ENCODE measurements around the gene HTR1D. TPM values are rescaled to one million over a fixed set of nuclear protein-coding genes. Genes with fewer than 3 reads are reported as not detected.

Gene HTR1D
- total and polyA plus RNA-seq, 2 donors (not counting 3 experiments of a cell fraction or from before 2014, with no cell fraction given): 1.5 to 1.9 TPM

DNA sequence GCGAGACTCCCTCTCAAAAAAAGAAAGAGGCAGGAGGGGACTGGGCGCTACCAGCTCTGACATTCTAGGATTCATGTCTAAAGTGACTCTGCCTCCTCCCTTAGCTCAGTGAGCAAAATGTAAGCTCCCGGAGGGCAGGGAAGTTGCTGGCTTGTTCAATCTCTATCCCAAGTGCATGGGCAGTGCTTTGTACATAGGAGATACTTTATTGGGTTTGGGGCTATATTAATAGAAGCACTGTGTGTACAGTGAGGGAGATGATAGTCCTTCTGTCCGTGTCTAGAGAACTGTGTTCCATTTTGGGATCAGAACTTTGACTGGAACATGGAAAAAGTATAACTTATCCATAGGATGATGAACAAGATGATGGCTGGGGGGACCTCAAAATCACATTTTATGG lies 31.9 kb downstream of the HTR1D start:
- H3K4me2 ChIP-seq (ENCODE audit: insufficient read depth, low read length): no peak overlapping the region
- H3K9me1 ChIP-seq (replicated peaks; ENCODE audit: control insufficient read depth, extremely low read depth, insufficient read depth, low read length): no peaks in the 10 kb centered on the region
- peaks cover 10% of the 10 kb centered on the region for H3K4me1 ChIP-seq (ENCODE audit: control insufficient read depth, extremely low read depth, insufficient read depth, low read length)
- H3K36me3 ChIP-seq (ENCODE audit: control insufficient read depth in 2 of 2, extremely low read depth in 1 of 2, insufficient read depth in 2 of 2, low read length in 2 of 2): no peaks in the 10 kb centered on the region
- FAIRE-seq: no peak
- H3K9ac ChIP-seq (replicated peaks; ENCODE audit: extremely low read depth, insufficient read depth, low read length): no peak overlapping the region
- no peaks in the 10 kb centered on the region for H4K20me1 ChIP-seq (replicated peaks; ENCODE audit: control insufficient read depth, extremely low read depth, insufficient read depth, low read length)
- ChIA-PET CTCF (interaction anchor here (0.5 to 8.5 kb wide), 58 partner anchors 7 to 355 kb away, joined by 3 to 671 read pairs (median 6); partner anchors contain the start of genes HNRNPR, HTR1D, LACTBL1 and LUZP1), POLR2A (interaction anchor here (2.5 kb wide), 1 partner anchor 17 kb away, joined by 12 read pairs; the partner anchor contains the start of gene LUZP1)
- no peaks in the 10 kb centered on the region for H3K27me3 ChIP-seq (ENCODE audit: control insufficient read depth in 2 of 2, insufficient read depth in 2 of 2, low read length in 2 of 2)
- H3K79me2 ChIP-seq (ENCODE audit: control insufficient read depth, insufficient read depth, low read length): no peaks in the 10 kb centered on the region
- dilution Hi-C loops (cut with MboI; ENCODE audit: extremely low pct_ligation_motif_present, low sequenced_read_pairs) (loop anchor here (10.0 kb wide), 1 partner anchor 91 kb away; no protein-coding TSS in a partner anchor), intact Hi-C loops (cut with micrococcal nuclease) (no loop called here)
- BruUV-seq (replicated peaks): no TSS peak
- TF ChIP-seq MYC (IDR thresholded peaks at IDR 0.05; ENCODE audit: low read depth, low read length): no peak
- H2AFZ ChIP-seq (ENCODE audit: low read depth, low read length): no peak overlapping the region
- H3K4me3 ChIP-seq (replicated peaks in 1 of 3; ENCODE audit: insufficient read depth in 1 of 3, low read depth in 1 of 3, low read length in 3 of 3): no peak overlapping the region
- H3K27ac ChIP-seq (ENCODE audit: insufficient read depth, low read depth, low read length): no peak overlapping the region
- no peaks in the 10 kb centered on the region for H3K9me3 ChIP-seq (replicated peaks; ENCODE audit: control insufficient read depth, insufficient read depth, low read length)
- no peak for DNase-seq (ENCODE audit: low read depth, low spot score)

DNA sequence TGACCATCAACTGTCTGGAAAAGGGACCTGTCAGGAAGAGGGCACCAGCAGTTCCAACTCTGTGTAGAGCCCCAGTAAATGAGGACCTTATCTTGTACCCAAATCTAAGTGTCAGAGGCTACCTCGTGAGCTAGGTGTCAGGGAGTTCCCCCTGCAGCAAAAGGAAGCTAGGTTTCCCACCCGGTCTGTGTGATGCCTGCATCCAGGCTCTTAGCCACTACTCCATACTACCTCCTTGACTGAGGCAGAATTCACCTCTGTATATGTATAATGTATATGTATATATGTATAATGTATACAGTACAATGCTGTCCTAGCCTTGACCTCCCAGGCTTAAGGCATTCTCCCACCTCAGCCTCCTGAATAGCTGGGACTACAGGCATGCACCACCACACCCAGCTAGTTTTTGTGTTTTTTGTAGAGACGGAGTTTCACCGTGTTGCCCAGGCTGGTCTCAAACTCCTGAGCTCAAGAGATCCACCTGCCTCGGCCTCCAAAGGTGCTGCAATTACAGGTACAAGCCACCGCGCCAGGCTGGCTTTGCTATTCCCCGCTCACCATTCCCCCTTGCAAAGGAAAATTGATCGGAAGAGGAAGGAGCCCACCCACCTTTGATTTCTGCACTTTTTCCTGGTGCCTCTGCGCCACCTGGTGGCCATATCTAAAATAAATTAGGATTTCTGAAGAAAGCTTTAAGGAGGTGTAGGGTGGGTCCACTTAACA lies 32.9 kb downstream of the HTR1D start:
- Histone ChIP-seq H3K4me3 (replicated peaks in 1 of 3; ENCODE audit: insufficient read depth in 1 of 3, low read depth in 1 of 3, low read length in 3 of 3) (peak overlapping the region in 1 of 3 experiments; percentile 19), H3K4me2 (ENCODE audit: insufficient read depth, low read length) (peak overlapping the region; percentile 37), H3K4me1 (ENCODE audit: control insufficient read depth, extremely low read depth, insufficient read depth, low read length) (peaks cover 10% of the 10 kb centered on the region), H4K20me1 (replicated peaks; ENCODE audit: control insufficient read depth, extremely low read depth, insufficient read depth, low read length) (no peaks in the 10 kb centered on the region), H3K36me3 (ENCODE audit: control insufficient read depth in 2 of 2, extremely low read depth in 1 of 2, insufficient read depth in 2 of 2, low read length in 2 of 2) (no peaks in the 10 kb centered on the region), H3K27ac (ENCODE audit: insufficient read depth, low read depth, low read length) (no peak overlapping the region), H3K9me1 (replicated peaks; ENCODE audit: control insufficient read depth, extremely low read depth, insufficient read depth, low read length) (no peaks in the 10 kb centered on the region), H3K9me3 (replicated peaks; ENCODE audit: control insufficient read depth, insufficient read depth, low read length) (no peaks in the 10 kb centered on the region), H2AFZ (ENCODE audit: low read depth, low read length) (peak overlapping the region; percentile 74), H3K9ac (replicated peaks; ENCODE audit: extremely low read depth, insufficient read depth, low read length) (no peak overlapping the region), H3K27me3 (ENCODE audit: control insufficient read depth in 2 of 2, insufficient read depth in 2 of 2, low read length in 2 of 2) (no peaks in the 10 kb centered on the region), H3K79me2 (ENCODE audit: control insufficient read depth, insufficient read depth, low read length) (no peaks in the 10 kb centered on the region)
- dilution Hi-C loops (cut with MboI; ENCODE audit: extremely low pct_ligation_motif_present, low sequenced_read_pairs) (loop anchor here (10.0 kb wide), 1 partner anchor 90 kb away; no protein-coding TSS in a partner anchor), intact Hi-C loops (cut with micrococcal nuclease) (loop anchor here (1.0 kb wide), 2 partner anchors 86 to 208 kb away; no protein-coding TSS in a partner anchor)
- FAIRE-seq (peak; percentile 70), DNase-seq (ENCODE audit: low read depth, low spot score) (peak; percentile 60)
- ChIA-PET CTCF (interaction anchor here (0.5 to 8.5 kb wide), 58 partner anchors 8 to 356 kb away, joined by 3 to 671 read pairs (median 6); partner anchors contain the start of genes HNRNPR, HTR1D, LACTBL1 and LUZP1), POLR2A (interaction anchor here (0.9 to 2.5 kb wide), 2 partner anchors 13 to 16 kb away, joined by 4 to 12 read pairs; partner anchors contain the start of gene LUZP1)
- BruUV-seq (replicated peaks): no TSS peak
- no peak for TF ChIP-seq FOS (IDR thresholded peaks at IDR 0.05; ENCODE audit: borderline replicate concordance, insufficient read depth, low read length)
- TF ChIP-seq CTCF (IDR thresholded peaks at IDR 0.05; ENCODE audit: extremely low read depth in 1 of 2, insufficient read depth in 1 of 2, low read depth in 1 of 2, low read length in 2 of 2): peak; percentile 43 to 48
- TF ChIP-seq POLR2AphosphoS5 (IDR thresholded peaks at IDR 0.05; ENCODE audit: insufficient read depth, low read depth, low read length): no peak

Measured in endothelial cell of umbilical vein (primary cell).